Ectodermal cell (in vitro differentiated cells): ENCODE measurements around the gene MTHFD2L.
"Not testable (repeated sequence)": the region's sequence is repeated elsewhere in the genome, so short reads cannot be mapped to it uniquely, and the experiment has no call there.

ENCODE experiments used
- H3K27ac ChIP-seq: 2 replicates; pipeline ENCODE4 v1.7.0; 2013; ENCODE audit warnings: mild to moderate bottlenecking, low read depth, low read length; ENCODE audit not compliant: insufficient read depth, poor library complexity, severe bottlenecking
- H3K27me3 ChIP-seq: 2 replicates; pipeline ENCODE4 v1.7.0; 2013; ENCODE audit warnings: mild to moderate bottlenecking, low read length; ENCODE audit not compliant: insufficient read depth, control insufficient read depth, poor library complexity, severe bottlenecking
- H3K36me3 ChIP-seq: one replicate; pipeline ENCODE4 v1.7.0; 2013; ENCODE audit warnings: low read length; ENCODE audit not compliant: control insufficient read depth, insufficient read depth
- H3K4me1 ChIP-seq: one replicate; pipeline ENCODE4 v1.7.0; 2013; ENCODE audit warnings: low read length; ENCODE audit not compliant: control insufficient read depth, insufficient read depth
- H3K4me3 ChIP-seq: 2 replicates; pipeline ENCODE4 v1.7.0; 2013; ENCODE audit warnings: low read depth, low read length, control low read depth; ENCODE audit not compliant: insufficient read depth
- H3K9me3 ChIP-seq: 2 replicates; pipeline ENCODE4 v1.7.0; 2013; ENCODE audit warnings: mild to moderate bottlenecking, low read length, moderate library complexity; ENCODE audit not compliant: control insufficient read depth
- WGBS, 2 experiments: methylation state at CpG; one replicate each; pipeline ENCODE4 v1.1.7; 2013; ENCODE audit warnings: missing lambda C conversion rate in 2 of 2; 5-methylcytosine and 5-hydroxymethylcytosine counted together

MTHFD2L gene

DNA sequence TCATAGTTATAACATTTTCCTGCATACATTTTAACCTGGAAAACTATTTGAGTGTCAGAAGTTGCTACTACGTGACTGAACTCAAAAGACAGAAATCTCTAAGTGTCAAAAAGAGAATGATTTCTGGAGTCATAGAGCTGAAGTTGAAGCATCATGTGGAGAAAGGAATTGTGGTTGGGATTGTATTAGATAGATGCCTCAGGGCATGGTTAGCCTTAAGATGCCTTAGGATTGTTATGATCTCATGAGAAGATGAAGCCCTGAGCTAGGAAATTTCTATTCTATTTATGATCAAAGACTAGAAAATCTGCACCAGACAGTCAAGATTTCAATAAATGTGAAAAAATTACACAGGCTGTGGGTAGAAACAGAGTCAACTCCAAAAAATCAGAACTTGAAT lies 170.6 kb downstream of the MTHFD2L start:
- H3K4me3 ChIP-seq: no peak overlapping the region
- H3K27ac ChIP-seq: no peak overlapping the region
- no peaks in the 10 kb centered on the region for H3K27me3 ChIP-seq
- H3K9me3 ChIP-seq: no peaks in the 10 kb centered on the region
- H3K36me3 ChIP-seq: no peaks in the 10 kb centered on the region
- 88 to 100% methylated on average over 1 of the region's 1 CpG for WGBS, 2 experiments
- no peaks in the 10 kb centered on the region for H3K4me1 ChIP-seq

DNA sequence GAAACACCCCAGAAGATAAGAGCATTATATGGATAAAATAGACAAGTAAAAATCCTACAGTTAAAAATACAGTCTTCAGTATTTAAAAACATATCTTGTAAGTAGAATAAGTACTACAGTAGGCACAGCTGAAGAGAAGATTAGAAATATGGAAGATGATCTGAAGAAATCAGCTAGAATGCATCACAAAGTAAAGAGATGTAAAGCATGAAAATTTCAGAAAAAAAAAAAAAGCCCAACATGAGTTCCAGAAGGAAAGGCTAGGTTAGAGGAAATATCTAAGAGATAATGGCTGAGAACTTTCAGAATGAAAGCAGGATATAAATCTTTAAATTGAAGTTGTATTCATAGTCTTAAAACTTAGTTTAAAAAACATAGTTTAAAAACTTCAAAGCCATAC lies 171.4 kb downstream of the MTHFD2L start:
- no peak overlapping the region for H3K4me3 ChIP-seq
- no peaks in the 10 kb centered on the region for H3K4me1 ChIP-seq
- H3K27me3 ChIP-seq: no peaks in the 10 kb centered on the region
- no peak overlapping the region for H3K27ac ChIP-seq
- no peaks in the 10 kb centered on the region for H3K36me3 ChIP-seq
- H3K9me3 ChIP-seq: no peaks in the 10 kb centered on the region

DNA sequence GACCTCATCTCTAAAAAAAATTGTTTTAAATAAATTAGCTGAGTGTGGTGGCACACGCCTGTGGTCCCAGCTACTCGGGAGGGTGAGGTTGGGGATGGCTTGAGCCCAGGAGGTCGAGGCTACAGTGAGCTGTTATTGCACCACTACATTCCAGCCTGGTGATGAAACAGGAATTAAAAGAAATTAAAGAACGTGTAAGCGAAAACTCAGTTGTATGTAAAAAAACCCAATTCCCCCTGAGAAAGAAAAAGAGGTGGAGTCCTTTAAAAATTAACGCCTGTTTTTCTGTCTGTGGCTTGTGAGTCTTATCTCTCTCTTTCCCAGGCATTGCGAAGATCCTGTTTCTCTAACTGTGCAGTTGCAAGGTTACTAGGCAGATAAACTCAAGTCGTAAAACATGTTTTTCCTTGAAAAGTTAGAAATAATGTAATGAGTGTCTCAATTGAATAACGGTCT lies 172.4 kb downstream of the MTHFD2L start:
- no peak overlapping the region for H3K27ac ChIP-seq
- H3K4me1 ChIP-seq: no peaks in the 10 kb centered on the region
- H3K9me3 ChIP-seq: no peaks in the 10 kb centered on the region
- no peak overlapping the region for H3K4me3 ChIP-seq
- H3K27me3 ChIP-seq: no peaks in the 10 kb centered on the region
- 89 to 93% methylated on average over 9 of the region's 9 CpGs for WGBS, 2 experiments
- no peaks in the 10 kb centered on the region for H3K36me3 ChIP-seq

DNA sequence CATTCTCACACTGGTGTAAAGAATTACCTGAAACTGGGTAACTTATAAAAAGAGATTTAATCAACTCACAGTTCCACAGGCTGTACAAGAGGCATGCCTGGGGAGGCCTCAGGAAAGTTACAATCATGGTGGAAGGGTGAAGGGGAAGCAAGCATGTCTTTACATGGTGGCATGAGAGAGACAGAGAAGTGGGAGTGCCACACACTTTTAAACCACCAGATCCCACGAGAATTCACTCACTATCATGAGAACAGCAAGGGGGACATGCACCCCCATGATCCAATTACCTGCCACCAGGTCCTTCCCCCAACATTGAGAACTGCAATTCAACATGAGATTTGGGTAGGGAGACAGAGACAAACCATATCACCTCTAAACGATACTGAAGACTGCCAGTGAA lies 173.3 kb downstream of the MTHFD2L start:
- Histone ChIP-seq H3K4me1 (no peaks in the 10 kb centered on the region), H3K27me3 (no peaks in the 10 kb centered on the region)

DNA sequence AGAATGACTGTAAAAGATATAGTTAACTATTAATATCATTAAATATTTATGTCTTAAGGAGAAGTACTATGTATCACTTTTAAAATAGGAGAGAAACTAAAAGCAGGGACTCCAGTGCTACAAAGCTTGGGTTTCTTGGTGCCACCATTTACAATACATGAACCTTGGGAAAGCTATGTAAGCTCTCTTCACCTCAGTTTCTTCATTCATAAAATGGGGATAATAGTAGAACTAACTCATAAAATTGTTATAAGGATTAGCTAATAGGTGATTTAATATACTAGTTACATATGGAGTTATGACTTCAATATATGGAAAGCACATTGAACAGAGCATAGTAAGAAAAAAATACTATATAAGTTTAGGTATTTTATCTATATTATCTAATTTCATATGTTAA lies 174.0 kb downstream of the MTHFD2L start:
- Histone ChIP-seq H3K9me3 (no peaks in the 10 kb centered on the region), H3K4me3 (no peak overlapping the region), H3K27me3 (no peaks in the 10 kb centered on the region), H3K4me1 (no peaks in the 10 kb centered on the region), H3K36me3 (no peaks in the 10 kb centered on the region), H3K27ac (no peak overlapping the region)

More for the DNA sequence above, 173.3 kb downstream of the MTHFD2L start:
- Histone ChIP-seq H3K36me3 (no peaks in the 10 kb centered on the region), H3K27ac (no peak overlapping the region), H3K9me3 (no peaks in the 10 kb centered on the region), H3K4me3 (no peak overlapping the region)
- WGBS, 2 experiments: 91 to 96% methylated on average over 2 of the region's 2 CpGs

DNA sequence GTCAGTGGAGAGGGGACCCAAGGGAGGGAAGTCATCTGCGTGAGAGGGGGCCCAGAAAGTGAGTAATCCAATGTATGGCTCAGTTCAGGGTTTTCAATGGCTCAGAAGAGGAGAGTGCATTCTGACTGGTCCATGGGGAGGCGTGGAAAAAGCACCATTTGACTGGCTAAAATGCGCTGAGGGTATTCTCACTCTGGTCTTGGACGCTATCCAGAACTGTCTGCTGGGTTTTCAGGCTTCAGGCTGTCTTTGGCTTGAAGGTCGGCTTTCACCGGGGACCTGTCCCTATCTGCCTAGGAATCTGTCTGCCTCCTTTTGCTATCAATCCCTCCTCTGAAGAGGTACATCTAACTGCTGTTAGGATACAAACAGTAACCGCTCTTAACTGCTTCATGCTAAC lies 176.7 kb downstream of the MTHFD2L start:
- Histone ChIP-seq H3K36me3 (no peaks in the 10 kb centered on the region), H3K9me3 (no peaks in the 10 kb centered on the region), H3K27me3 (no peaks in the 10 kb centered on the region), H3K4me1 (no peaks in the 10 kb centered on the region), H3K4me3 (no peak overlapping the region), H3K27ac (no peak overlapping the region)
- WGBS, 2 experiments: 94 to 97% methylated on average over 7 of the region's 7 CpGs

DNA sequence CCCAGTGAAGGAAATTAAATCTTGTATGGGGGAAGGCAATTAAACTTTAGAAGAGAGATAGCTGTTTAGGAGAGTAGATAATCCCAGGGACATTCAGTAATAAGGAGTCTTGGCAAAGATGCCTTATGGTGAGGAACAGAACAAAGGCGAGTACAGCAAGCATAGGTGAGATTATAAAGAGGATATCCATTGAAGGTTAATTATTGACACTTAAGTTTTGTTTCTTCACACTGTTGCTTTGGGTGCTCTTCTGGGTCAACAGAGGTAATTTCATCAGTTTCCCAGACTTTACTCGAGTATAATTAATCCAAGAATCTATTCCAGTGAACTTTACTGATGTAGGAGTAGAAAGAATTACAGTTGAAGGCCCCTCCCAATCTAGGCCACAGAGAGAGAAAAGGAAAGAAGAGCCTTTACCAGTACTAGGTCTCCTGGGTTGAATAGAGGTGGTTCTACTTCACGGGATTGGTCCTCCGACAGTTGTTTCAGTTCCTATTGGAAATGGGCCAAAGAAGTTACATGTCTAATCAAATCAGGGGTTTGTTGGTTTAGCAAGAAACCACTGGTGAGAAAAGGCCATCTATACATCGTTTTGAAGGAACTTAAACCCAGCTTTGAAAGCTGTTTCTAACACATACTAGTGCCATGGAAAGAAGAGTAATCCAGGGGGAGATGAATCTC lies 177.6 kb downstream of the MTHFD2L start:
- no peaks in the 10 kb centered on the region for H3K9me3 ChIP-seq
- no peak overlapping the region for H3K4me3 ChIP-seq
- H3K27me3 ChIP-seq: no peaks in the 10 kb centered on the region
- WGBS, 2 experiments: 88 to 94% methylated on average over 4 to 5 of the region's 5 CpGs
- H3K27ac ChIP-seq: no peak overlapping the region
- H3K36me3 ChIP-seq: no peaks in the 10 kb centered on the region
- H3K4me1 ChIP-seq: no peaks in the 10 kb centered on the region

DNA sequence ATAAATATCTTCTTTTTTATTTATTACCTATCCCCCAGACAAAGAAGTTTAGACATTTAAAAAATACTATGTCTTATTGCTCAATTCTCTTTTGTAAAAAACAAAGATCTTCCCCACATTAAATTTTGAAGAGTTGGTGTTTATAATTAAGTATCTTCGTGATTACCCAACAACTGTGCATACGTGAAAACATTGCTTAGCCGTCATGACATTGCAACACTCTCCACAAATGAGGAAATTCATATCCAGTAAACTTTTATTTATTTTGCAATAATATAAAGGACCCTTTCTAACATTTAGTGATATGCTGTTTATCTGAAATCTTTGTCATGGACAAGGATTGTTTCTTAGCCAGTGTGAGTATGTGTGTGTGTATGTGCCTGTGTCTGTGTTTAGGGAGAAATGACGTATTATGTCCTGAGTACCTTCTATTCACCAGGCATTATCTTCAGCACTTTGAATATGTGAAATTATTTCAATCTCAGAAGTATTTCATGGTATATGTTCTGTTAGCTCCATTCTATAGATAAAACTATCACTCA lies 180.9 kb downstream of the MTHFD2L start:
- Histone ChIP-seq H3K9me3 (no peaks in the 10 kb centered on the region), H3K27ac (no peak overlapping the region), H3K27me3 (no peaks in the 10 kb centered on the region), H3K4me1 (no peaks in the 10 kb centered on the region), H3K36me3 (no peaks in the 10 kb centered on the region), H3K4me3 (no peak overlapping the region)
- WGBS, 2 experiments: 100% methylated on average over 1 of the region's 4 CpGs; no CpG with 5 or more reads in 1 of the 2 experiments

DNA sequence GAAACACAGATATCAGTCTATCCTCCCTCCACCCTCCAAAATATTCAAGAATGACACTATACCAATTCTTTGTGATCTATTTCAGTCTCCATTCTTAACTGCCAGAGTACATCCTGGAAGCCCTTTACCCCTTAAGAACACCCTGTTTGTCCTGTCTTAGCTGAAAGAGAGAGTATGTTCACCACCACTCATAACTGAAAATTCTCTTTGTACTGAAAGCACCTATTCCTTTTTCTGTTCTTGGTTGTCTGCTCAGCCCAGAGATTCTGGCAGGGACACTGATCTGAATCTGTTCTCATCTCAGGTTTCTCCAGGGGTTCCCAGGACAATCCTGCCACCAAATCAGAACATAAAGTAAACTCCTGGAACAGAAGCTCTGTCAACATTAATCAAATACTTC lies 181.6 kb downstream of the MTHFD2L start:
- Histone ChIP-seq H3K9me3 (no peaks in the 10 kb centered on the region), H3K36me3 (no peaks in the 10 kb centered on the region), H3K27me3 (no peaks in the 10 kb centered on the region), H3K4me1 (no peaks in the 10 kb centered on the region), H3K27ac (no peak overlapping the region), H3K4me3 (no peak overlapping the region)

DNA sequence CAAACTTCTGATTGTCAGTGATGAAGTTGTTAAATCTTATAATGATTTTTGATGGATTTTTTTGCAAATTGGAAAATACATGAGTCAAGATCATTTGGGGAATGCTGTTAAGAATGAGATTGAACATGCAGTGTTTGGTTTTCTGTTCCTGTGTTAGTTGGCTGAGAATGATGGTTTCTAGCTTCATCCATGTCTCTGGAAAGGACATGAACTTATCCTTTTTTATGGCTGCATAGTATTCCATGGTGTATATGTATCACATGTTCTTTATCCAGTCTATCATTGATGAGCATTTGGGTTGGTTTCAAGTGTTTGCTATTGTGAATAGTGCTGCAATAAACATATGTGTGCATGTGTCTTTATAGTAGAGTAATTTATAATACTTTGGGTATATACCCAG lies 182.5 kb downstream of the MTHFD2L start:
- H3K9me3 ChIP-seq, H3K27me3 ChIP-seq, H3K27ac ChIP-seq, H3K36me3 ChIP-seq, H3K4me1 ChIP-seq, H3K4me3 ChIP-seq: not testable (repeated sequence)

DNA sequence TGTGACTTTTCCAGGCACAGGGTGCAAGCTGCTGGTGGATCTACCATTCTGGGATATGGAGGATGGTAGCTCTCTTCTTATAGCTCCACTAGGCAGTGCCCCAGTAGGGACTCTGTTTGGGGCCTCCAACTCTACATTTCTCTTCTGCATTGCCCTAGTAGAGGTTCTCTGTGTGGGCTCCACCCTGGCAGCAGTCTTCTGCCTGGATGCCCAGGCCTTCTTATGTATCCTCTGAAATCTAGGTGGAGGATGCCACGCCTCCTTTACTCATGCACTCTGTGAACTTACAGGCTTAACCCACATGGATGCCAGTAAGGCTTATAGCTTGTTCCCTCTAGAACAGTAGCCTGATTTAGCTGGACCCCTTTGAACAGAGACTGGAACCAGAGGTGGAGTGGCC lies 186.1 kb downstream of the MTHFD2L start:
- Histone ChIP-seq H3K27me3 (no peaks in the 10 kb centered on the region), H3K36me3 (no peaks in the 10 kb centered on the region), H3K9me3 (no peaks in the 10 kb centered on the region), H3K4me1 (no peaks in the 10 kb centered on the region), H3K27ac (no peak overlapping the region), H3K4me3 (no peak overlapping the region)
- WGBS, 2 experiments: 88 to 89% methylated on average over 1 of the region's 1 CpG
